GM15510 (cell line): ENCODE results near the gene ATF1.
A peak's percentile ranks its signal among the peaks of the same experiment; 100 is the strongest.

Source experiments
- POLR2A ChIP-seq: IDR thresholded peaks from 3 replicates; pipeline ENCODE4 v1.6.1; 2011; ENCODE audit warnings: borderline replicate concordance; ENCODE audit not compliant: insufficient read length; ENCODE audit errors: extremely low read depth

ATF1 gene

DNA sequence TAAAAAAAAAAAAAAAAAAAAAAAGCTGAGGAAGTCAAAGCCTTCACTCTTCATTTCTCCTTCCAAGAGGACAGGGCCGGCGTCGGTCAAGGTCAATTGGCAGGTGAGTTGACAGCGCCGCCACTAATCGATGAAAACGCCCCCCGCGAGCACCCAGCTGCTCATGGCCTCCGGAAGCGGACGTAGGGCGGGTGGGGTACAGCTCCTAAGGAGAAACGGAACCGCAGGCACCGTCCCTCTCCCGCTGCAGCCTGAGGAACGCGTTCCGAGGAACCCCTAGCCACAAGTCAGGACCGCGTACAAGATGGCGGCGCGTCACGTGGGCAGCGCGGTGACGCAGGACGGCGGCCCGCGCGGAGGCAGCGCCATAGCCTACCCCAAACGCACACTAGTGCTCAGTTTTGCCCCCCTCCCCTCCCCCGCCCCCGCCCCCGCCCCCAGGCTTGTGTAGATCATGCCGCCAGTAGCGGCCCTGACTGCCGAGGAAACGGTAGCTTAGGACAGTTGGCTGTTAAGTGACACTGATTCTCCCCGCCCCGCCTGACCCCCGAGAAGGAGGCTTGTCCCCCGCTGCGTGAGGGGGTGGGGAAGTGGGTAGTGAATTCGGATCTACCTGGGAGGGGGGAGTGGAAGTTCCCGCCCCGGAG is at the start of gene ATF1:
TSS of gene ATF1 (plus strand) at position 463 of the 647 bp plus-strand sequence. CDS start 16,045 bp downstream, outside the sequence.
- peak; percentile 94 for TF ChIP-seq POLR2A

DNA sequence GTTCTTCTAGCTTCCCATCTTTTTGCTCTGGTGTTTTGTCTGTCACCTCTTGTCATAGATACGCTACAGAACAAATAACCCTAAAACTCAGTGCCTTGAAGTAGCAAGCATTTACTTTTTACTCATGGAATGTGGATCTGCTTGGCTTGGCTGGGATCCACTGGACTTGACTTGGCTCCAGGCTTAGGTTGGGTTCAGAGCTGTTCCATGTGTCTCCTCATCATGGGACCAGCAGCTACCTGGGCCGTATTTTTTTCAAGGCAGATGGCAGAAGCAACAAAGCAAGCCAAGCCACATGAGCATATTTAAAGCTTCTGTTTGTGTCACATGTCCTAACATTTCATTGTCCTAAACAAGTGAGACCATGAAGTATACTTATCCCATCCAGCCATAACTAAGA is 48.7 kb upstream of the ATF1 start:
- no peak for TF ChIP-seq POLR2A

DNA sequence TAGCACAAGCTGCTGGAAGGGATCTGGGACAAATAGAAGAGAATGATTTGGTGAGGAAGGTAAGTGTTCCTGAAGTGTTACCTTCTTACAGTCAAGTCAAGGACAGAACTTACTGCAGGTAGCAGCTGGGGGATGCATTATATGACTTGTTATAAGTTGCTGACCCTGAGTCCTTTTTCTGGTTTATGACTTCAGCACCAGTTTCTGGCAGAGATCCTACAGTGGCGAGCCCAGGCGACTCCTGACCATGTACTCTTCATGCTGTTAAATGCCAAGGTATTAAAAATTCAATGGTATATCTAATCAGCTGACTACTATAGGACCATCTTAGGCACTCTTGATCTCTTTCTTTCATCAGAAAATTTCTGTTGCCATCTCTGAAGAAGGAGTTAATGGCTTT is 45.1 kb upstream of the ATF1 start:
- no peak for TF ChIP-seq POLR2A

DNA sequence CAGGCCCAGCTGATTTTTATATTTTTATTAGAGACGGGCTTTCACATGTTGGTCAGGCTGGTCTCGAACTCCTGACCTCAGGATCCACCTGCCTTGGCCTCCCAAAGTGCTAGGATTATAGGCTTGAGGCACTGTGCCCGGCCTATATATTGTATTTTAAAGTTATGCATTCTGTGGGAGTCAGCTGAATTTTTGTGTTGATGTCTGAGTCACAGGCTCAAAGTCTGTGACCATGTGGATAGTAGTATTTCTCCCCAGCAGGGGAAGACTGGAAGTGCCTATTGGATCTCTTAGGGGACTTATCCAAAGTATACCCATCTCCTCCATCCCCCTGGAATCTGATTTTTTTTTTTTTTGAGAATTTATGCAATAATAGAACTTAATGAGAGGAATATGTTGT is 43.8 kb upstream of the ATF1 start:
- no peak for TF ChIP-seq POLR2A

DNA sequence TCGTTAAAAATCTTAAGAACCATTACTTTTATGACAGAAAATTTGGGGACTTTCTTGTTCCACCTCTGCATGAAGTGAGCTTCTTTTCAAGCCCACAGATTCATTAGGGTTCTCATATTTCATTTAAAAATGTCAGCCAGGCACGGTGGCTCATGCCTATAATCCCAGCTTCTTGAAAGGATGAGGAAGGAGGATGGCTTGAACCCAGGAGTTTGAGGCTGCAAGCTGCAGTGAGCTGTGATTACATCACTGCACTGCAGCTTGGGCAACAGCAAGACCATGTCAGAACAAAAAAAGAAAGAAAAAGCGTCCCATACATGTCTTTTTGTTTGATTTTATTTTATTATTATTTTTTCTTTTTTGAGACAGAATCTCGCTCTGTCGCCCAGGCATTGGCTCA is 43.4 kb upstream of the ATF1 start:
- TF ChIP-seq POLR2A, result no peak

DNA sequence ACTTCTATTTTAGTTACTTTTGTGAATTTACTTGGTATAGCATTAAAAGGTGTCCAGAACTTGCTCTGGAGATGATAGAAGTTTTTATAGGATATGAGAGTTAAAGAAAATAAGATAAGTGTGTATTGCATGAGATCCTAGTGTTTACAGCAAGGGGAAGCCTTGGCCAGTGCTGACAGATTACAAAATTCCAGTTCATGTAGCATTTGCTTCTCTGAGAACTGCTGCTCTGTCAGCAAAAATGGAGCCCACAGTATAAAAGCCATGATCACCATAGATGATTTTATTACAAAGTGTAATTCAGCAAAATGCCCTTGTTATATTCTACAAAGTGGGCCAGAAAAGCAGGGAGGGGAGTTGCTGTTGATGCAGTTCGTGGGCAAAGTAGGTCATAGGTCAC is 40.0 kb upstream of the ATF1 start:
- no peak for TF ChIP-seq POLR2A

DNA sequence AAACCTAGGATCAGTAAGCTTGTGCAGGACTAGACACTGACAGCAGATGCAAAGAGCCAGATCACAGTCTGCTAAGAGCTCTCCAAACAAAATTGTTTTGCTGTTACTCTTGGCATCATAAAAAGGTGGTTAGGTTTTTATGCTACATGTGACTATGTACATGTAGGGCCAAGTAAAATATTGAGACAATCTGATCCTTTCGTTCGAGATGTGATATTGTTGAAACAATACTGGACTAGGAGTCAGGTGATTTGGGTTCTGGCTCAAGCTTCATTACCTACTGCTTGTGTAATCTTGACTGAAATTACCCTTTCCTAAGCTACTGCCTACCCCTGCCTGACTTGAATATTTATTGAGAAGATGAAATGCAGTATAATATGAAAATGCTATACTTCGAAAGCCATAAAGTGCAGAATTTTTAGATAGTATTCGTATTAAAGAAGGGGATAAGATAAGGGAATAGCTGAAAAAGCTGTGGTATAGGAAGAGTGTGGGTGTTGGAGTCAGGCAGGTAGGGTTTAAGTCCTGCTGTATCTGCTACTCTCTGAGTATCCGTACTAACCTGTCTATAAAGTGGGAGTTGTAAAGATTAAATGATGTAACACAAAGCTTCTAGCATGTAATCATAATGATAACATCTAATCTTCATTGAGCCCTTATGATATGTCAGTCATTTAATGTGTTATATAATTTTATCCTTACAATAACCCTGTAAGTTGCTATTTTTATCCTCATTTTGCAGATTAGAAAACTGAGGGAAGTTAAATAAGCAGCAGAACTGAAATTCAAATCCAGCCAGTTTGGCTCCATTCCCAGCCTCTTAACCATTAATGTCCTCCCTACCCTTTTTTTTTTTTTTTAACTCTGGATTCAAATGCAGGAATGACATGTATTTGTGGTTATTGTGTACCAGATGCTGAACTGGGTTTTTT is 38.6 kb upstream of the ATF1 start:
- TF ChIP-seq POLR2A, result no peak

DNA sequence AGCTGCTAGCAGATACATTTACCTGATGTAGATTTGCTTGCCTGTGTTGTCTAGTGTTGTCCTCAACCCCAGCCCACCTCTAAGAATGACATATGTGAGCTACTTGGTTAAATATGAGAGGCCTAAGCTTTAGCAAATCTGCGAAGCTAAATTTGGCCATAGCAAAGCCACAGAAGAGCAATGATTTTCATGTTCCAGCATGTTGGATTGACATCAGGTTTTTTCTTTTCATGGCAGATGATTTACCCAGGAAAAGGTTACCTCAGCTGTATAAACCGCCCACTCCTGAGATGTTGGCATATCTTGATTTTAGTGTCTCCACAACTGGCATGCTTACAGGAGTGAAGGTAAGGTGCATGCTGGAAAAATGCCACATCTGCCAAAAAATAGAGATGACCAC is 36.4 kb upstream of the ATF1 start:
- no peak for TF ChIP-seq POLR2A

DNA sequence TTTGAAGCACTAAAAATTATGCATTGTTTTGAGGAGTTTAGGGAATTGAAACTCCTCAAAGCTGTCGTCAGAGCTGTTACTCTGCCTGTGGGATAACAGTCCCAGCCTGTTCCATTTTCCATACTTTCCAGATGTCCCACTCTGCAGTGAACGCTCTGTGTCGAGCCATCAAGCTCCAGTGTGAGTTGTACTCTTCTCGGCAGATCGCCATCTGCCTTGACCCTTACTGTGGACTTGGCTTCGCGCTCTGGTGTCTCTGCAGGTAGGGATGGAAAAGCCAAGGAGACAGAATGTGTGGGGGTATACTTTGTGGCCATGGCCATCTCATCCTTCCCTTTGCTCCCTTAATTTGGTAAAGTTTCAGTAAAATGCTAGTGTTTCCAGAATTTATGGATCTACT is 35.5 kb upstream of the ATF1 start:
- no peak for TF ChIP-seq POLR2A

DNA sequence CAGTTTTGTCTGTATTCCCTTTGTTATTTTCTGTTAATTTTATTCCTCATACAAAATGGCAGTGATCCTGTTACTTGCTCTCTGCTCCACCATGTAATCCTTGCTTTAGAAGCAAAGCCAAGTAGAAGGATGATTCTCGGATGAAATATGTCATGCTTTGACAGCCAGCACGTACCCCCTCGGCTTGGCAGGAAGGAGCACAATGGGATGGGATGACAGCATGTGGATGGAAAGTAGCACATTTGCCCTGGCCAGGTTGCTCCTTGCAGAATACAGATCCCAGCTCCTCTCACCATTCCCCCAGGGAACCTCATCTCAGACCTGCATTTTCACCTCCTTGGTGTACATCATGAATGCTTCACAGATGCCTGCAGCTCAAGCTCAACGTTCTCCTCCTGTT is 35.1 kb upstream of the ATF1 start:
- no peak for TF ChIP-seq POLR2A

DNA sequence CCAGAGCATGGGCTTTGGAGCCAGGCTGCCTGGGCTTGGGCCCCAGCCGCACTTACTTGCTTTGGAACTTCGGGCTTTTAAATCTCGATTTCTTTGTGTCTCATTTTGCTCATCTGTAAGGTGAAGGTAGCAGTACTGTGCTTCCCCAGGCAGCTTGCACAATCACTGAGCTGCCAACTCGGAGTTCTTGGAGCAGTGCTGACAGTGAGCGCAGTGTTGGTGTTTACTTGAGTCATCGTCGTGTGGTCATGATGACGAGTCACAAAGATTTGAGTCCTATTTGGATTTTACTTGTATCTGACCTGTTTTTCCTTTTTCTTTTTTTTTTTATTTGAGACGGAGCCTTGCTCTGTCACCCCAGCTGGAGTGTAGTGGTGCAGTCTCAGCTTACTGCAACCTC is 31.3 kb upstream of the ATF1 start:
- TF ChIP-seq POLR2A, result no peak

DNA sequence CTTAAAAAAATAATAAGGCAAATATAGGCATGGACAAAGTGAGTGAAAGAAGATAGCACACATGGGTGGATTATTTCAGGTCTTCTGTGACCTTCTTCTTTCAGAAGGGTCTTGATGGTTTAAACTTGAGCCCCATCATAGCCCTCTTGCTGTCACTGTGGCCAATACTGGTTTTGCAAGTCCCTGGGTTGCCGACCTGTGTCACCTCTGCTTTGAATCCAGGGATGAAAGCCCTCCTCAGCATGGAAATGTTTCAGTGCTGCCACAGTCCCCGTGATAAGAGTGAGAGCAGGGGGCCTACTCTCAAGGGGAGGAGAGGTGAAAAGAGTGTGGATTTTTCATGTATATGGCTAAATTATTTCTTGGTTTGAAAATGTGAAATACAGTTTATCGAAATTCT is 30.2 kb upstream of the ATF1 start:
- TF ChIP-seq POLR2A, result no peak

DNA sequence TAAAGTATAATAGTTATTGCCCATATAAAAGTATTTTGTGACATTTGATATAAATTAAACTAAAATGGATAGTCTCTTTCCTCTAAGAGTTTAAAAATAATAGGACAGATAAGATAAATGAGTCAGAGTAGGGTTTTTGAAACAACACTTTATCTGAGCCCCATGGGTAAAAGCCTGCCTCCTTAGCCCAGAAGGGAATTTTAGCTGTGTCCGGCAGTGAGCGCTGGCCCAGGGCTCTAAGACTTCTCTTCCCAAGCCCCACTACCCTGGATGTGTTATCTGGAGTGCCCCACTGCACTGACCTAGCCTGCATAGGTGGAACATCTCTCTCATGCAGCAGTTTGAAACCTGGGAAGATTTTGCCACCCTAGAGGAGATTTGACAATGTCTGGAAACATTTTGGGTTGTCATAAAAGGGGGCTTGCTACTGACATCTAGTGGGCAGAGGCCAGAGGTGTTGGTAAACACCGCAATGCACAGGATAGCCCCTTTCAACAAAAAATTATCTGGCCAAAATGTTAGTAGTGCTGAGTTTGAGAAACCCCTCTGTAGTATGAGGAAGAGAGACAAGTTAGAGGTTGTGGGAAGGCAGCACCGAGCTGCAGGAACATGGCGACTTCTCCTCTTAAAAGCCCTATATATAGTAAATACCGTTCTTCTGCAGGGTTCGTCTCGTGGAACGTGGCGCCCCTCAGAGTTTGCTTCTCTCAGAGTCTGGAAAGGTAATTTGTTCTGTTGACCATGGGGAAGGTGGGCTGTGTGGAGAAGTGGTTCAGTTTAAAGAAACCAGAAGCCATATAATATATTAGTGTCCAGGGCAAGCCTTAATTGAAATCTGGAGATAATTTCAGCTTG is 29.3 kb upstream of the ATF1 start:
- TF ChIP-seq POLR2A, result no peak

DNA sequence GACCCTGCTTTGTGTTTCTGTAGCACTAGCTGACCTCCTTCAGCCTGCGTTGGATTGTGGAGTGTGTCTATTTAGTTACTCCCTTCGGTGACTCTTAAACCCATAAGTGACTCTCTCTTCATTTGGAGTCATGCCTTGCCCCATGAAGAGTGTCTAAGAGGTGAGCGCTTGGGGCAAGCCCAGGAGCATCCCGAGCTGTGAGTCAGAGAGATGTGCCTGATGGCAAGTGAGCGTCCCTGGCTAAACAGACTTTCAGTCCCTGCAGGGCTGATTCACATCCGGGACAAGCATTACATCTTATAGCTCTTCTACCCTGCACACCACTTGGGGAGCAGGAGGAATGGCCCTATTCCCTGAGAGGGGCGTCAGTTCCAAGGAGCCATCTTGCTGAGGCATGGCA is 24.3 kb upstream of the ATF1 start:
- TF ChIP-seq POLR2A, result no peak

DNA sequence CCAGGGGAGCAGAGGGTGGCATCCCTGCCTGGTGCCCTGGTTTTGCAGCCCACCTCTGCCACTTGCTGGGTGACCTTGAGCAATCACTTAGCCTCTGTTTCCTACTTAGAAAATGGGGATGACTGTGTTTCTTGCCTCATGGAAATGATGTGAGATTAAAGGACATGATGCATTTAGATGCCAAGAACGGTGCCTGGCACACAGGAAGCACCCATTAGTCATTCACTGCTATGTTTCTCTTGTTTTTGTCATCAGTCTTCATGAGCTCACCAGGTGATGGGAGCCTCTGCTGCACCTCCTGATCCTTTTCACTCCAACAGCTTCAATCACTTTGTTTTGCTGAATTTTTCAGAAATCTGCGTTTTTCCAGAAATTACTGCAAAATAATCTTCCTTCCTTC is 23.6 kb upstream of the ATF1 start:
- no peak for TF ChIP-seq POLR2A

DNA sequence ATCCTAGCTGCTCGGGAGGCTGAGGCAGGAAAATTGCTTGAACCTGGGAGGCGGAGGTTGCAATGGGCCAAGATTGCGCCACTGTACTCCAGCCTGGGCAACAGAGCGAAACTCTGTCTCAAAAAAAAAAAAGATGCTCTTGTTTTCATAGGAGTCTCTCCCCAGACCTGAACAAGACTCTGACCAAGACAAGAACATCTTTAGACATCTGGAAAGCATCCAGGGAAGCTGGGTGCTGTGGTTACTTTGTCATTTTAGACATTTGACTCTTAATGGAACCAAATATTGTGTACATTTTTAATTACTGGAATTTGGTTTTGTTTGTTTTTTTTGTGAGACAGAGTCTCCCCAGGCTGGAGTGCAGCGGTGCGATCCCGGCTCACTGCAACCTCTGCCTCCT is 21.1 kb upstream of the ATF1 start:
- TF ChIP-seq POLR2A, result no peak

DNA sequence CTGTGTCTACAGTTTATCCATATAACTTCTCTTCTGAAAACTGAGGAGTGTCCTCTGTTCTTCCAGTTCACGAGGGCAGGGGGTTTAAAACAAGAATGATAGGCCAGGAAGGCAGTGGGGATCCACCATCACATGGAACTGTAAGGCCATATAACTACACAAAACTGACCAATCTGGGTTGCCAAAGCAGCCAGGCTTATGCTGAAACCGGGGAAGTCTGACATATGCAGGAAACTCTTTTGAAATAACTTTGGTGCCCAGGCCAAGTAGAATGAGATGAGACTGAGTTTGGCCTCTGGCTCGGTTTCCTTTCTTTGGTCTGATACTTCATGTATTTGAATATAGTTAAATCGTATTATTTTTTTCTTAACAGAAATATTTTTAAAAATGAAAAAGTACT is 18.0 kb upstream of the ATF1 start:
- no peak for TF ChIP-seq POLR2A
